ENCODE data around the gene COL23A1. TPM values are rescaled to one million over a fixed set of nuclear protein-coding genes. Genes with fewer than 3 reads are reported as not detected.

Gene COL23A1
- total RNA-seq, 1 experiment from 2014 or later = 15.0 TPM

- ATAC-seq (no peak), DNase-seq (ENCODE audit: low spot score) (no peak)
- ChIA-PET CTCF (interaction anchor here (0.8 to 4.6 kb wide), 33 partner anchors 9 to 364 kb away, joined by 3 to 88 read pairs (median 9); partner anchors contain the start of gene COL23A1), POLR2A (no interaction called here)
- Mint-ChIP-seq H3K4me1 (peaks cover 33% of the 10 kb centered on the region), H3K36me3 (no peaks in the 10 kb centered on the region), H3K27ac (no peak overlapping the region), H3K27me3 (ENCODE audit: low read depth) (no peaks in the 10 kb centered on the region), H3K4me3 (no peak overlapping the region), H3K9me3 (no peaks in the 10 kb centered on the region)
- TF ChIP-seq CREM (CRISPR knock-in tag; IDR thresholded peaks at IDR 0.05) (no peak), ZMAT4 (CRISPR knock-in tag; IDR thresholded peaks at IDR 0.05) (no peak), E2F4 (CRISPR knock-in tag; IDR thresholded peaks at IDR 0.05; ENCODE audit: borderline replicate concordance, low read depth) (no peak), TCF7 (CRISPR knock-in tag; IDR thresholded peaks at IDR 0.05; ENCODE audit: low read depth) (no peak), CREB1 (CRISPR knock-in tag; IDR thresholded peaks at IDR 0.05) (no peak)
These were observed 128.1 kb downstream of the COL23A1 start for GRCh38 chr5:178462076-178462475.

- DNase-seq (ENCODE audit: low spot score) (peak; percentile 94), ATAC-seq (peak; percentile 96)
- no peaks in the 10 kb centered on the region for H3K9me3 Mint-ChIP-seq
- TF ChIP-seq IRF1 (CRISPR knock-in tag; IDR thresholded peaks at IDR 0.05) (no peak), SOX15 (CRISPR knock-in tag; IDR thresholded peaks at IDR 0.05) (no peak), CTCF (IDR thresholded peaks at IDR 0.05) (peak; percentile 92), ZNF121 (CRISPR knock-in tag; IDR thresholded peaks at IDR 0.05) (0 out of 2 replicates have a peak, but pooled peaks have one; percentile 39)
- H3K4me3 Mint-ChIP-seq = no peak overlapping the region
- H3K4me1 Mint-ChIP-seq = peaks cover 33% of the 10 kb centered on the region
- ChIA-PET CTCF (interaction anchor here (0.6 to 4.6 kb wide), 76 partner anchors 10 to 1271 kb away, joined by 3 to 88 read pairs (median 5); partner anchors contain the start of genes COL23A1 and ZNF354A), POLR2A (no interaction called here)
- no peaks in the 10 kb centered on the region for H3K36me3 Mint-ChIP-seq
- no peak overlapping the region for H3K27ac Mint-ChIP-seq
- H3K27me3 Mint-ChIP-seq (ENCODE audit: low read depth) = no peaks in the 10 kb centered on the region
These were observed 129.0 kb downstream of the COL23A1 start for GRCh38 chr5:178461004-178461730.

GRCh38 chr5:178460598-178460997, 129.6 kb downstream of the COL23A1 start:
- H3K27ac Mint-ChIP-seq = no peak overlapping the region
- H3K36me3 Mint-ChIP-seq = no peaks in the 10 kb centered on the region
- CTCF ChIA-PET = interaction anchor here (0.8 to 4.6 kb wide), 49 partner anchors 9 to 281 kb away, joined by 3 to 88 read pairs (median 8); partner anchors contain the start of genes COL23A1 and ZNF354A
- H3K4me3 Mint-ChIP-seq = no peak overlapping the region
- DNase-seq (ENCODE audit: low spot score) (no peak), ATAC-seq (no peak)
- POLR2A ChIA-PET = no interaction called here
- H3K27me3 Mint-ChIP-seq (ENCODE audit: low read depth) = no peaks in the 10 kb centered on the region
- H3K9me3 Mint-ChIP-seq = no peaks in the 10 kb centered on the region
- H3K4me1 Mint-ChIP-seq = peaks cover 33% of the 10 kb centered on the region
- TF ChIP-seq FOXP1 (CRISPR knock-in tag; IDR thresholded peaks at IDR 0.05; ENCODE audit: borderline replicate concordance) (no peak), E2F1 (CRISPR knock-in tag; IDR thresholded peaks at IDR 0.05) (no peak), PREB (CRISPR knock-in tag; IDR thresholded peaks at IDR 0.05; ENCODE audit: borderline replicate concordance) (no peak), RELA (CRISPR knock-in tag; IDR thresholded peaks at IDR 0.05; ENCODE audit: borderline replicate concordance) (no peak), MAX (CRISPR knock-in tag; IDR thresholded peaks at IDR 0.05) (no peak), NFE2L1 (CRISPR knock-in tag; IDR thresholded peaks at IDR 0.05) (no peak), TCF7 (CRISPR knock-in tag; IDR thresholded peaks at IDR 0.05; ENCODE audit: low read depth) (no peak), ATF1 (CRISPR knock-in tag; IDR thresholded peaks at IDR 0.05) (no peak), ZNF121 (CRISPR knock-in tag; IDR thresholded peaks at IDR 0.05) (no peak), ZNF219 (CRISPR knock-in tag; IDR thresholded peaks at IDR 0.05; ENCODE audit: borderline replicate concordance) (no peak), ZNF317 (CRISPR knock-in tag; IDR thresholded peaks at IDR 0.05; ENCODE audit: borderline replicate concordance, low read depth) (no peak), CTCF (IDR thresholded peaks at IDR 0.05) (no peak), USF1 (CRISPR knock-in tag; IDR thresholded peaks at IDR 0.05) (no peak)
